Measurements from ENCODE around the gene GNAL.
"Not testable (repeated sequence)": the region's sequence is repeated elsewhere in the genome, so short reads cannot be mapped to it uniquely, and the experiment has no call there.

The GNAL gene

DNA sequence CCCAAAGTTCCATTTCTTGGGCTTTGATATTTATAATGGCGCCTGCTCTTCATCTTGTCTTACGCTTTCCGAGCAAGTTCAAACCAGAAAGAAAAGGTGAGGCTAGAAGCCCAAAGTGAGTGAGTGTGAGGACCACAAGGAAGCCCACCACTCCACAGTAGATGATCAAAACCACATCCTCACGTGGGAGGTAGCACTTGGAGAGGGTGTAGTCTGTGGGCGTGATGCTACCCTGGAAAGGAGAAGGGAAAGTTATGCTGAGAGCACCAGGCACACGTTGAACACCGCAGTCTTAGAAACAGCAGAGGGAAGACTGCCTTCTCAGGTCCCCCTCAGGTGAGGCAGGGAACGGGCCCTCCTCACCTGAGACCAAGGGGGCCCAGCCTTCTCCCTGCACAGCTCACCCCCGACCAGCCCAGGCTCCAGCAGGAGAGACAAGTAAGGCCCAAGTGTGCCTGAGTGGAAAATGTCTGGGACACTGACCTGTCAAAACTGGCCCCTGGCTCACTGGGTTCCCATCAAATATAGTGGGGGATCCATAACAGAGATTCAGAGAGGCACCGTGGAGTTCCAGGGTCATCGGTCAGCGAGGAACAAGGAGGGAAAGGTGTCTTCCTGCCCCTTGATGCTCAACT, 195.4 kb downstream of the GNAL start:
- DNase-seq, result no peak

DNA sequence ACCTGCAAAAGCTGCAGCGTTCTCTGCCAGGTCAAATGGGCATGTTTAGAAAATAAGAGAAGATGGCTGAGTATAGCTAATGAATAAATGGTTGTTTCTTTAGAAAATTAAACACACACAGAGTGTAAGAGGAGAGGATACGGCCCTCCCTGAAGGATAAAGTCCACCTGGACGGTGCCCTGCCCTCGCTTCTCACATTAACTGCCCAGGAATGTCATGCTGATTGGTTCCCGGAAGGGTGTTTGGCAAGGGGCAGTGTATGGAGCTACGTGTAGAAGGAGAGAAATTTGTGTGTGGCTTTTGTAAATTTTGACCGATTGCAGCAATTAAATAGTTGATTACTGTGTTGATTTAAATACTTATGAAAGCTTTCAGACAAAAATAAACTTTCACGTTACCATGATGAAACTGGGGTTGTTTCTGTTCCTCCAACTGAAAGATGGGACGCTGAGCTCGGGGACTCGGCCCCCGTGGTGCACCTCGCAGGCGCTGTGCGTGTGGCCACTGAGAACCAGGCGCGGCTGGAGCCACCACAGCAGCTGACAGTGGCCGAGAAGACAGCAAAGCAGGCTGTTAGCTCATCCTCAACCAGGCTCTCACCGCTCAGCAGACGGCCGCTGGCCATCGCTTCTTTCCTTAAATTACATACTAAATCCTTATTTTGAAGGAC, 196.3 kb downstream of the GNAL start:
- DNase-seq, result no peak

DNA sequence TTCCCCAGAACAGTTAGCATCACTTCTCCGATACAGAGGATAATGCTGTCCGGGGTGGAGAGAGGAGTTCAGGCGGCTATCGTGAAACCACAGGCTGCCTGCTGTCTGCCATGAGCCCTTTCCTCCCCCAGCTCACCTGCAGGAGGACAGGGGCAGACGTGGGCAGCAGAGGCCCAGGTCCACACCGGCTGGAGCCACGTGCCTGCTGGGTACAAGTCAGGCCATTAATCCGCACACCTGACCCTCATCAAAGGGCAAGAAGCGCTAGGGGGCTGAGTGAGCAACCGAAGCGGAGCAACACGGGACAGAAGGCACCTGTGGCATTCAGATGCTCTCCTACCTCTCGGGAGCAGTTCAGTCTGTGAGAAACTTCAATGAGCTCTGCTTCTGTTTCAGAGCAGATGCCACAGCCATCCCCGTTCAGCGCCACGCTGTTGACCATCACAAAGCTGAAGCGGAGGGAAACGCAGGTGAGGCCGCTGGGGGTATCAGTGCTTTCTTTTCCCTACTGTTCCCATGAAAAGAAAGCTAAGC, 197.6 kb downstream of the GNAL start:
- DNase-seq, result no peak

DNA sequence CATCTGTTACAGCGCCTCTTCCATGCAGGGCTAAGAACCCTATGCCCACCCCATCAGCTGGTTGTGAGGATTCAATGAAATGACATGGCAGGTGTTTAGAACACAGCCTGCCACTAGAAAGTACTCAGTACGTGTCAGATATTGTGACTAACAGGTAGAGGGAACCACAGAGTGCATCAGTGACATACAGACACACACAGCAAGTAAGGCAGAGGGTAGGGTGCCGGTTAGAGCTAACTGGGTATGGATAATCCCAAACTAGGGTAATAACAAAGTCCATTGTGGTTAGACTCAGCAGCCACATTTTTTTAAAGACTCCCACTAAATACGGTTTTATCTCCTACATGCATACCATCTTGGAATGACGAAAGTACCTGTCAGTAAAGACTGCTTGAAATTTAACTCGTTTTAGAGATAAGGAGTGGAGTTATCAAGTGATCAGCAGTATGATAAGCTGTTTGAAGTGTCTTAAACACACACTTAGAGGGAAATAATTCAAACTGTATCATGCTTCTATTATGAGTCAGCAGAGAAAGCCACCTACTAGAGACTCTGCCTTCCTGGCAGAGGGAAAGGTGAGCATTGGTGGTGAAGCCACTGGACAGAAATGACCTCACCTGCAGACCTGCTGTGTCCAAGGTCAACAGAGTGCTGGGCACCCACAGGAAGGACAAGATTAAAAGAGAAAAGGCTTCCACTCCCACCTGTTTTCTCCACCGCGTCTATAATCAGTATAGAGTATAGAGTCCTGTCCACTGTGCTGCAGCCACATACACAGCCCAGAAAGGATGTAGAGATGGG, 198.5 kb downstream of the GNAL start:
- no peak for DNase-seq

DNA sequence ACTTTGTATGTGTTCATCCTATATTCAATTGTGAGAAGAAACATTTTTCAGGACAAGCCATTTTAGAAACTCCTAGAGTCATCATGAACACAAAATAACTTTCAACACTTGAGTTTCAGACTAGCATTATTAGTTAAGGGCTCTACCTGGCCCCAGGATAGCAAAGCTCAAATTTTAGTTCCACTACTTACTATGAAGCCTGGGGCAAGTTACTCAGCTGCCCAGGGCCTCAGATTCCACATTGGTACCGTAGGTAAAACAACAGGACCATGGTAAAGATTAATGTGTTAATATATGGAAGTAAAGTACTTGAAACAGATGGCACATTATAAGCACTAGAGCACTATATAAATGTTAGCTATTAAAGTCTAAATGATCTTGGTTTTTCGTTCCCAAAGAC, 199.7 kb downstream of the GNAL start:
- no peak for DNase-seq

DNA sequence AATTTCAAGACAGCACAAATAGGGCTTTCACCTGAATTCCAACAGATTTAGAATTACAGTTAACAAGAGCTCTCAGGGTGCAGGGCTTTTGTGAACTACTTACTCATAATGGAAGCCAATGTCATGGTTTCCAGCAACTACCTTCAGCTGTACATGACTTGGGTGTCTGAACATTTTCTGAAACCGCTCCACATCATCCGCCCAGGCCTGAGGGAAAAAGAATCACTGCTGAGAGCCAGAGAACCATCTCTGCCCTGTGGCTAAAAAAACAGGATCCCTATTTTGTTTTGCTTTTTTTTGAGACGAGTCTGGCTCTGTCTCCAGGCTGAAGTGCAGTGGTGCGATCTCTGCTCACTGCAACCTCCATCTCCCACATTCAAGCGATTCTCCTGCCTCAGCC, 200.2 kb downstream of the GNAL start:
- no peak for DNase-seq

DNA sequence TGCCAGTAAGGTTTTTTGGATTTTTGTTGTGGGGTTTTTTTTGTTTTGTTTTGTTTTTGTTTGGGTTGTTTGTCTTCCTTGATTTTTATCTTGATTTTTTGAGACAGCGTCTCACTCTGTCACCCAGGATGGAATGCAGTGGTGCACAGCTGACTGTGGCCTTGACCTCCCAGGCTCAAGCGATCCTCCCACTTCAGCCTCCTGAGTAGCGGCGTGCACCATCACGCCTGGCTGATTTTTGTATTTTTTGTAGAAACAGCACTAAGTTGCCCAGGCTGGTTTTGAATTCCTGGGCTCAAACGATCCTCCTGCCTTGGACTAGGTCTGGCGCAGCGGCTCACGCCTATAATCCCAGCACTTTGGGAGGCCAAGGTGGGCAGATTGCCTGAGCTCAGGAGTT, 202.7 kb downstream of the GNAL start:
- no peak for DNase-seq

DNA sequence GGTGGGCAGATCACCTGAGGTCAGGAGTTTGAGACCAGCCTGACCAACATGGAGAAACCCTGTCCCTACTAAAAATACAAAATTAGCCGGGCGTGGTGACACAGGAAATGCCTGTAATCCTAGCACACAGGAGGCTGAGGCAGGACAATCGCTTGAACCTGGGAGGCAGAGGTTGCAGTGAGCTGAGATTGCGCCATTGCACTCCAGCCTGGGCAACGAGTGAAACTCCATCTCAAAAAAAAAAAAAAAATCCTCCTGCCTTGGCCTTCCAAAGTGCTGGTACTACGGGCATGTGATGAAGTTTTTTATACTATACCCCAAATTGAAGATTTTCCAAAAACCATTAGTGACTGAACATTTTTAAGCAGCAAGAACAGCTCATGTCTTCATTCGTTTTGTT, 203.4 kb downstream of the GNAL start:
- not testable (repeated sequence) for DNase-seq

DNA sequence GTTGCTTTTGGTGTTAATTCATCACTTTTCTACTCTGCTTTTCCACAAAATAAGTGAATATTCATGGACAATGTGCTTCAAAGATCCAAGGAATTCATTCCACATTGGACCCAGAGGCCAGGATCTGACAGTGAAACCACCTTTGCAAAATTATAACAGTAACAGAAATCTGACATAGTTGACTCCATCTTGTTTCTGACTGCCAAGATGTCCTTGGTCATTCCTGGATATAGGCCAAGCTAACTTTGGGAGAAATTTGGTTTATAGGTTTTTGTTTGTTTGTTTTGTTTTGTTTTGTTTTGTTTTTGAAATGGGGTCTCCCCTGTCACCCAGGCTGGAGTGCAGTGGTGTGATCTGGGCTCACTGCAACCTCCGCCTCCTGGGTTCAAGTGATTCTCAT, 208.7 kb downstream of the GNAL start:
- no peak for DNase-seq

DNA sequence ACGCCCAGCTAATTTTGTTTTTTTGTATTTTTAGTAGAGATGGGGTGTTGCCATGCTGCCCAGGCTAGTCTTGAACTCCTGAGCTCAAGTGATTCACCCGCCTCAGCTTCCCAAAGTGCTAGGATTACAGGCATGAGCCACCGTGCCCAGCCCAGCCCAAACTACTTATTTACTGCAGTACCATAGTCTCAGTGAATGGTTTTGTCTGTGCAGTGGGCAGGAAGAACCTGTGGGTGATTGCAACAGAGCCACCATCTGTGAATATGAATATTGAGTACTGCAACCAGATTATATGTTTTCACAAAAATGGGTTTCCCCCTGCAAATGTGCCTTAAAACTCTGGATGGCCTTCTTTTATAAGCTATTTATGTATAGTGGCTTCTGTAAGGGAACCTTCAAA, 210.0 kb downstream of the GNAL start:
- no peak for DNase-seq

DNA sequence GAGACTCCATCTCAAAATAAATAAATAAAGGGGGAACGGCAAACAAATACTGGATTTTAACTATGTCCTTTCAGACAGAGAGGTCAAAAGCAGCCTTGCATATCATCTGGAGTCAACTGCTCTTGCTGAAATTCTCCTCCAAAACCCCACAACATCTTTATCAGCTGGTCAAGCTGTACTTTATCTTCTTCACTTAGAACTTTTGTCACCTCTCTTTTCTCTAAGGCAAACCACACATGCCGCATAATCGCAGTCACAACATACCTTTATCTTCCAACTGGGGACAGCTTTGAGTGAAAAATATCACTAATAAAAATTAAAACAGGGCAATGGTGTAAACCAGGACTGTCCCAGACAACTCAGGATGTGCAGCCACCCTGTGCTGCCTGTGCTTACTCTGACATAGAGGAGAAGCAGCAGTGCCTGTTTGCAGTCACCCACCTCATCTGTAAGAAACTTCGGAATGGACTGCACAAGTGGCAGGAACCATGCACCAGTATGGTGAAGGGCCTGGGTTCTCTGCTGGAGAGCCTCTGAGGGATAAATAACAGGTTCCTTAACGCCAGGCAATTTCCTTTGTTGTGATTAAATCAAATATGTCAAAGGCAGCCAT, 212.9 kb downstream of the GNAL start:
- DNase-seq, result no peak

DNA sequence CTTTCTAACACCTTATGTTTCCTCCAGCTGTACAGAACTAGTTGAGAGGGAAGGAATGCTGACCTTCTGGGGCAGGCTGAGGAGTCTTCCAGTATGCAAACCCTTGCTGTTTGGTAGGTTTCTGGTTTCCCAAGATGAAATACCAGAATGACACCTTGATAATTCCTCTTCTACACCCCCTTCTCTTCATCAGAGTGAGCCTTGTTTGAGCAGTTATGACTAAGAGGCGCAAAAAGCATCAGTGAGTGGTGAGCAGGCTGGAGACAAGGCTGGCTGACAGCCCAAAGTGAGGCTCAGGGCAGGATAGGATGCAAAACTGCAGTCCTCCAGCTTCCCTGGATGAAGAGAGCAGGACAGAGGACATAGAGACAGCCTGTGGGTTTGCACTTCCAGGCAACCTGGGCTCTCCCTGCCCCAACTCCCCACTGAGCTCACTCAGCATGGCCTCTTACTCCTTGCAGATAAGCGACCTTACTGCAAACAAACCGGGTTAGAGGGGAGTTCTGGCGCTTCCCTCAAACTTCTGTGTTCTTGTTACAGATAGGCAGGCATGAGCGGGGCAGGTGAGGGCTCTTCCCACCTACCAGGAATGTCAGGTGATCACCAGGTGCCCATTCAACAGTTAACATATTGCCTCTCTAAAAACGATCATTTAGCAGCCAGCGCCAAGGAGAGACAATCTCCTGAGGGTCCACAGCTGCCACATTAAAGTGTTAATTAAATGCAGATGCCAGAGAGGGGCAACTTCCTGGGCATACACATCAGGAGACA, 213.6 kb downstream of the GNAL start:
- no peak for DNase-seq

DNA sequence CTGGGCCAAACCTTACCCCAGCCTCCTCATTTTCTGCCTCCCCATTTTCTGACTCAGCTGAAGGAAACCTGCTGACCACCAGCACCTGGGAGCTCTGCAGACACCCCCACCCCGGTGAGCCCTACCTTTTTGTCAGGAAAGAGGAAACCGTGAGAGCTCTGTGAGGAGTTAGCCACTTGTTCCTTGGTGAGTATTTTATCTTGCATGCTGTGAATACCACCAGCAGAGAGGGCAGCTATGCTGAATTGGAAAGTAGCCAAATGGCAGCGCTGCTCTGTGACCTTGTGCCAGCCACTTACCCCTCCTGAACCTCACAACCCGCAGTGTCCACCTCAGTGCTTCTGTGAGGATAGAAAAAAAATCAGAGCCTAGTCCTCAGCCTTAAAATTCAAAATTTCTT, 216.5 kb downstream of the GNAL start:
- no peak for DNase-seq

DNA sequence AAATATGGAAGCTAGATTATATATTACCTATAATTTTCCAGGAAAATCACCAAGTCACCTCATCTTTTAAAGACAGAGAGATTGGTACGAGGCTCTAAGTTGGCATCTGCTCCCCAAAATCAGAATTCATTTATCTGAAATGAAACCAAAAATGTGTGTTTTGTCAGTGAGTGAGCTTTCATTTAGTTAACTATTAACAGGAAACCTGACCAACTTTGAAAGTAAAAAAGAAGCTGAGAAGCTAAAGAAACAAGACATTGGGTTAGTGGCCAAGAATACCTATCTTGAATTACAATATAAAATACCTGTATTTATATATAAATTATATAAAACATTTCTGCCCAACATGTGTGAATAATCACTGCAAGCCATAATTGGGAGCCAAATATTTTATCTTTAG, 217.1 kb downstream of the GNAL start:
- DNase-seq, result no peak

DNA sequence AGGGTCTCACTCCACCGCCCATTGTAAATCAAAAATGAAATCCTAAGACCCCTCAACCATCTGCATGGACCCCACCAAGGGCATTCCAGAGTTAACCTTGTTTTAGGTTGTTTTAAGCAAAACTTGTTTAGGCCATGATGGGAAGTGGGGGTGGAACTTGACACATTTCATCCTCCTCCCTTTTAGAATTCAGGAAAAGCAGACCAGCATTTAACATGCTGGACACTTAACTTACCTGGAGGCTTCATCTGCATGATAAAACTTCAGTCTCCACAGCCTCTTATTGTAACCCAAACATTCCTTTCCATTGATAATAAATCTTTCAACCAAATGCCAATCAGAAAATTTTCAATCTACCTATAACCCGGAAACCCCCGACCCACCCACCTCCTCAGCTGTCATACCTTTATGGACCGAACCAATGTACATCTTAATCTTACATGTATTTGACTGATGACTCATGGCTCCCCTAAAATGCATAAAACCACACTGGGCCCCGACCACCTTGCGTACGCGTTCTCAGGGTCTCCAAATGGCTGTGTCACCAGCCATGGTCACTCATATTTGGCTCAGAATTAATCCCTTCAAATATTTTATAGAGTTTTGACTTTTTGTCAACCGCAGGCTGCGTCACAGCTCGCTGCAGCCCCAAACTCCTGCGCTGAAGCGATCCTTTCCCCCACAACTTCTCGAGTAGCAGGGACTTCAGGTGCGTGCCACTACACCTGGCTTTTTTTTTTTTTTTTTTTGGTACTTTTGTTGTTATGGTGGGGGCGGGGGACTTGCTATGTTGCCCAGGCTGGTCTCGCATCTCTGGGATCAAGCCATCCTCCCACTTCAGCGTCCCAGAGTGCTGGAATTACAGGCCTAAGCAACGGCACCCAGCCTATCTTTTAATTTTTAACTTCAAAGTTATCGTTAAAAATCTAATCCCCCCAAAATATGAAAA, 218.1 kb downstream of the GNAL start:
- DNase-seq, result no peak

DNA sequence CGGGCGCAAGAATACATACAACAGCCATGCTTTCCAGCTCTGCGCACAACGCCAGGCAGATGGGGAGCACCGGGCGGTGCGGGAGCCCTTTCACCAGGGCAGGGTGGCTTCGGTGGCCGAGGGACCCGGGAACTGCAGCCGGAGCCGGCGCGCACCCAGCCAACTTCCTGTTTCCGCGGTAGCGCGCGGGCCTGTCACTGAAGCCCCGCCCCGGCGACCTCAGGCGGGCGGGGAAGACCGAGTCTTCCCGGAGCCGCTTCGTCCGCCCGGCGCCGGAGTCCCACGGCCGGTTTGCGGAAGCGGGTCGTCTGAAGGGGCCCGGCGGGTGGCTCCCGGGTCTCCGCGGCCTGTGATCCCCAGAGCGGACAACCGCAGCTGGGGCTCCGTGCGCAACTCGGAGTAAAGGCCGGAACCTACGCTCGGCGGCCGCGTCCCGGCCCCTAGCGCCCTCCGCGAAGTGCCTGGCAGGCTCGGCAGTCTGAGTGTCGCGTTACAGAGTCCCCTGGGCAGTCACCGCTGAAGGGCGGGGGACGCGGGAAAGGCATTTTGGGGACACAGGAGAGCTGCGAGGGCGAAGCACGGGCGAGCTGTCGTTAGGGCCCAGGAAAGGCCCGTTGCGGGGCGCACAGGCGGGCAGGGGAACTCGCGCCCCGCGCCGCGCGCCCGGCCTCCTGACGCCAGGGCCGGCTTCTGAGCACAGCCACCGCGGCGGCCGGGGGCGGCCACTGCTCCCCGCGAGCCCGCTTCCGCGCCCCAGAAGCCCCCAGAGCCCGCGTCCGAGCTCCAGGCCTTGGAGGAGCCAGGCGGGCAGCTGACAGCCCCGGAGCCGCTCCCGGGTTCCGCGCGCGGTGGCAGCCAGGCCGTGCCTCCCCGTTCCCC, 219.4 kb downstream of the GNAL start, which contains the start of gene MPPE1:
TSS of gene MPPE1 (minus strand) at position 136 of the 879 bp plus-strand sequence. CDS start 11,053 bp downstream, outside the sequence.
- peak; percentile 76 to 83 for DNase-seq

DNA sequence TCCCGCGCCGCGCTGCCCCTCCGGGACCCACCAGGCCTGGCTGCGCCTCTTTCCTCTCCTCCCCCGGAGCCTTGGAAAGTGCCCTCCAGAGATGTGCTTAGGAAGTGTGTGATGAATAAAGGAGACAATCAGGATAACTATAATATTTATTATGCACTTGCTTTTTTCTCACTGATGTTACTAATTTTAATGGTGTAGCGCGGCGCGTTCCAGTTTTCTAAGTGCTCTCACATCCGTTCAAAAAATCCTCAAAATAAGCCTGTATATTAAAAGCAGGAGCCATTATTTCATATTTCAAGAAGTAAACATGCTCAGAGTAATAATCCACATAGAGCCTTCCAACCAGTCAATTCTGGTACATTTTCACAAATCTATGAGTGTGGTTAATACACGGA, 220.0 kb downstream of the GNAL start:
- DNase-seq, result no peak

DNA sequence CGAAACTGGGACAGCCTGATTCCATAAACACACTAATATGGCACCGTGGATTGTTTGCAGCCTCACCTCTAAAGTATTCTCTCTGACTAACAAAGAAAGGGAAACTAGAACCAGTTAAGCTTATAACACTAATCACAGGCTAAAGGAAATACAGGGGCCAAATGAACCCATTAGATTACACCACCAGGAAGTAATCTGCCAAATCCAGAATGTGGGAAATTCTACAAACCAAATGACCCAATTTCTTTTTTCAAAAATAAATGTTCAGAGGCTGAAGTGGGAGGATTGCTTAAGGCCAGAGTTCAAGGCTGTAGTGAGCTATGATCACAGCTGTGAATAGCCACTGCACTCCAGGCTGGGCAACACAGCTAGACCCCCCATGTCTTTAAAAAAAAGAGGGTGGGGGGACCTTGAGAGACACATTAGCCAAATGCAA, 220.5 kb downstream of the GNAL start:
- peak in 1 of 2 donors; percentile 27 for DNase-seq

DNA sequence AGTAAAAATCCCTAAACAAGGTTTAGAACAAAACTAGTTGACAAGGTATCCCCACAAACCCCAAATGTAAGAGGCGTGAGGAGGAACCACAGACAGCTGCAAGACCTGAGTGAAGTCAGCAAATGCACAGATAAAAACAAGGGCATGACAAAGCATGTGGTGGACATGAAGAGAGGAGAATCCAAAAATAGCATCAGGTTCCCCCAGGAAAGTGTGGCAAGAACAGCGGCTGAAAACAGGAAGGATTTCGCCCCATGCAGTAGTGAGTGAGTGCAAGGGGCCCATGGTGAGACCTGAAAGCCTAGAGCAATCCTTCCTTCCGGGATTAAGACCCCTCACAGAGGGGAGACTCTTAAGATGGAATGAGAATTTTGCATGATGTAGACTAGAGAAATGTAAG, 227.8 kb downstream of the GNAL start:
- DNase-seq, result peak in 1 of 2 donors; percentile 86

DNA sequence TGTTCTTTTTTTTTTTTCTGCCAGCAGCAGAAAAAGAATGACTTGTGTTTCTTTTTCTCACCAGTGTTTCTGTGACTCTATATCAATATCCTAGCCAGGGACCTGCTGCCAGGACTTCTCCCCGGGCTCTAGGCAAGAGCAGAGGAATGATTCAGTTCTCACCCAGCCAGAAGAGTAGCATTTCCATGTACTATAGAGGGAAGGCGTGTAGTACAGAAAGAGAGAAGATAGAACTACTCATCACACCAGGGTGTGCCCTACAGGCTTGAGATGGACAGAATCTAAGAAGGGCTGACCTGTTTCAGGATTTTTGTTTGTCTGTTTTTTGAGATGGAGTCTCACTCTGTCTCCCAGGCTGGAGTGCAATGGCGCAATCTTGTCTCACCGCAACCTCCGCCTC, 230.5 kb downstream of the GNAL start:
- not testable (repeated sequence) for DNase-seq
